AG08395 (cell line): Measurements from ENCODE around the gene GOLGA7B.

Experiments used
- DNase-seq: peaks from one replicate; pipeline ENCODE4 v3.0.0; 2012; ENCODE audit warnings: mixed read lengths, low spot score

The GOLGA7B gene

GRCh38 chr10:97849687-97850402 is at the start of gene GOLGA7B:
Gene GOLGA7B, plus strand, starts transcription at chr10:97849843. Its CDS starts 461 bp downstream, at chr10:97850304.
- peak; percentile 50 for DNase-seq

GRCh38 chr10:97800474-97800873 is 49.2 kb upstream of the GOLGA7B start:
- DNase-seq, result no peak

- DNase-seq, result no peak
Observed at GRCh38 chr10:97801422-97801821, 48.2 kb upstream of the GOLGA7B start.

- no peak for DNase-seq
Observed at GRCh38 chr10:97805096-97805884, 44.4 kb upstream of the GOLGA7B start.

- DNase-seq, result no peak
Observed at GRCh38 chr10:97805949-97806348, 43.7 kb upstream of the GOLGA7B start.

GRCh38 chr10:97810446-97810845 is 39.2 kb upstream of the GOLGA7B start:
- no peak for DNase-seq

- DNase-seq, result no peak
Observed at GRCh38 chr10:97811958-97812357, 37.7 kb upstream of the GOLGA7B start.

- no peak for DNase-seq
Observed at GRCh38 chr10:97812696-97813095, 36.9 kb upstream of the GOLGA7B start.

- no peak for DNase-seq
Observed at GRCh38 chr10:97813311-97813710, 36.3 kb upstream of the GOLGA7B start.

- DNase-seq, result no peak
Observed at GRCh38 chr10:97814996-97815395, 34.6 kb upstream of the GOLGA7B start.

- no peak for DNase-seq
Observed at GRCh38 chr10:97816609-97817008, 33.0 kb upstream of the GOLGA7B start.

GRCh38 chr10:97818572-97818971 is 31.1 kb upstream of the GOLGA7B start:
- DNase-seq, result no peak

GRCh38 chr10:97820096-97820704 is 29.4 kb upstream of the GOLGA7B start:
- DNase-seq, result no peak

GRCh38 chr10:97821308-97822038 is 28.2 kb upstream of the GOLGA7B start:
- no peak for DNase-seq

GRCh38 chr10:97822261-97822687 is 27.4 kb upstream of the GOLGA7B start:
- no peak for DNase-seq

GRCh38 chr10:97823734-97824133 is 25.9 kb upstream of the GOLGA7B start:
- no peak for DNase-seq

GRCh38 chr10:97825020-97825760 is 24.5 kb upstream of the GOLGA7B start:
- DNase-seq, result no peak

GRCh38 chr10:97826892-97827291 is 22.8 kb upstream of the GOLGA7B start:
- DNase-seq, result no peak

GRCh38 chr10:97827702-97828291 is 21.8 kb upstream of the GOLGA7B start:
- DNase-seq, result peak; percentile 66

GRCh38 chr10:97828721-97829120 is 20.9 kb upstream of the GOLGA7B start:
- no peak for DNase-seq

- DNase-seq, result no peak
Observed at GRCh38 chr10:97830064-97830463, 19.6 kb upstream of the GOLGA7B start.
